ENCODE measurements around the gene C4orf50.

The C4orf50 gene

GRCh38 chr4:6018331-6018730 lies at the start of gene C4orf50:
Gene C4orf50, minus strand, starts transcription at chr4:6018431.
- Mint-ChIP-seq H3K9me3 (ENCODE audit: low read depth) (no peaks in the 10 kb centered on the region), H3K27me3 (peaks cover 1% of the 10 kb centered on the region), H3K4me1 (ENCODE audit: low read depth) (no peaks in the 10 kb centered on the region), H3K4me3 (no peak within 1 kb of the TSS), H3K27ac (no peak within 1 kb of the TSS), H3K36me3 (no peaks in the 10 kb centered on the region)

- H3K36me3 Mint-ChIP-seq, result no peaks in the 10 kb centered on the region
- H3K27ac Mint-ChIP-seq, result no peak overlapping the region
- no peaks in the 10 kb centered on the region for H3K4me1 Mint-ChIP-seq (ENCODE audit: low read depth)
- H3K4me3 Mint-ChIP-seq, result no peak overlapping the region
- H3K27me3 Mint-ChIP-seq, result peaks cover 3% of the 10 kb centered on the region
- no peaks in the 10 kb centered on the region for H3K9me3 Mint-ChIP-seq (ENCODE audit: low read depth)
Measured at GRCh38 chr4:6065934-6066590, 47.8 kb upstream of the C4orf50 start.

GRCh38 chr4:6065166-6065565 lies 46.9 kb upstream of the C4orf50 start:
- H3K36me3 Mint-ChIP-seq, result no peaks in the 10 kb centered on the region
- peaks cover 3% of the 10 kb centered on the region for H3K27me3 Mint-ChIP-seq
- peaks cover 3% of the 10 kb centered on the region for H3K9me3 Mint-ChIP-seq (ENCODE audit: low read depth)
- H3K4me3 Mint-ChIP-seq, result no peak overlapping the region
- H3K4me1 Mint-ChIP-seq (ENCODE audit: low read depth), result no peaks in the 10 kb centered on the region
- H3K27ac Mint-ChIP-seq, result no peak overlapping the region

- H3K4me1 Mint-ChIP-seq (ENCODE audit: low read depth), result no peaks in the 10 kb centered on the region
- peaks cover 4% of the 10 kb centered on the region for H3K9me3 Mint-ChIP-seq (ENCODE audit: low read depth)
- no peak overlapping the region for H3K4me3 Mint-ChIP-seq
- H3K36me3 Mint-ChIP-seq, result no peaks in the 10 kb centered on the region
- H3K27ac Mint-ChIP-seq, result no peak overlapping the region
- peaks cover 3% of the 10 kb centered on the region for H3K27me3 Mint-ChIP-seq
Measured at GRCh38 chr4:6064383-6064782, 46.2 kb upstream of the C4orf50 start.

- H3K27ac Mint-ChIP-seq, result no peak overlapping the region
- no peaks in the 10 kb centered on the region for H3K4me1 Mint-ChIP-seq (ENCODE audit: low read depth)
- peaks cover 3% of the 10 kb centered on the region for H3K27me3 Mint-ChIP-seq
- H3K9me3 Mint-ChIP-seq (ENCODE audit: low read depth), result peaks cover 4% of the 10 kb centered on the region
- H3K4me3 Mint-ChIP-seq, result no peak overlapping the region
- H3K36me3 Mint-ChIP-seq, result no peaks in the 10 kb centered on the region
Measured at GRCh38 chr4:6063684-6064083, 45.5 kb upstream of the C4orf50 start.

- peaks cover 3% of the 10 kb centered on the region for H3K27me3 Mint-ChIP-seq
- H3K4me3 Mint-ChIP-seq, result no peak overlapping the region
- H3K36me3 Mint-ChIP-seq, result peaks cover 3% of the 10 kb centered on the region
- no peaks in the 10 kb centered on the region for H3K4me1 Mint-ChIP-seq (ENCODE audit: low read depth)
- H3K27ac Mint-ChIP-seq, result no peak overlapping the region
- peaks cover 9% of the 10 kb centered on the region for H3K9me3 Mint-ChIP-seq (ENCODE audit: low read depth)
Measured at GRCh38 chr4:6062133-6062532, 43.9 kb upstream of the C4orf50 start.

- Mint-ChIP-seq H3K9me3 (ENCODE audit: low read depth) (peaks cover 9% of the 10 kb centered on the region), H3K27me3 (no peaks in the 10 kb centered on the region), H3K4me3 (no peak overlapping the region), H3K4me1 (ENCODE audit: low read depth) (no peaks in the 10 kb centered on the region), H3K36me3 (peaks cover 3% of the 10 kb centered on the region), H3K27ac (no peak overlapping the region)
Measured at GRCh38 chr4:6059375-6059805, 41.2 kb upstream of the C4orf50 start.

GRCh38 chr4:6058531-6059374 lies 40.5 kb upstream of the C4orf50 start:
- Mint-ChIP-seq H3K9me3 (ENCODE audit: low read depth) (peaks cover 9% of the 10 kb centered on the region), H3K27me3 (no peaks in the 10 kb centered on the region), H3K36me3 (peaks cover 3% of the 10 kb centered on the region), H3K27ac (no peak overlapping the region), H3K4me3 (no peak overlapping the region), H3K4me1 (ENCODE audit: low read depth) (no peaks in the 10 kb centered on the region)

- Mint-ChIP-seq H3K27ac (no peak overlapping the region), H3K36me3 (peaks cover 3% of the 10 kb centered on the region), H3K27me3 (no peaks in the 10 kb centered on the region), H3K4me3 (no peak overlapping the region), H3K4me1 (ENCODE audit: low read depth) (no peaks in the 10 kb centered on the region), H3K9me3 (ENCODE audit: low read depth) (peaks cover 9% of the 10 kb centered on the region)
Measured at GRCh38 chr4:6056976-6057766, 38.9 kb upstream of the C4orf50 start.

GRCh38 chr4:6055436-6055835 lies 37.2 kb upstream of the C4orf50 start:
- no peak overlapping the region for H3K27ac Mint-ChIP-seq
- H3K36me3 Mint-ChIP-seq, result peaks cover 3% of the 10 kb centered on the region
- no peaks in the 10 kb centered on the region for H3K4me1 Mint-ChIP-seq (ENCODE audit: low read depth)
- H3K4me3 Mint-ChIP-seq, result no peak overlapping the region
- H3K9me3 Mint-ChIP-seq (ENCODE audit: low read depth), result peaks cover 8% of the 10 kb centered on the region
- peaks cover 2% of the 10 kb centered on the region for H3K27me3 Mint-ChIP-seq

GRCh38 chr4:6055030-6055429 lies 36.8 kb upstream of the C4orf50 start:
- H3K4me3 Mint-ChIP-seq, result no peak overlapping the region
- H3K36me3 Mint-ChIP-seq, result peaks cover 3% of the 10 kb centered on the region
- peaks cover 5% of the 10 kb centered on the region for H3K9me3 Mint-ChIP-seq (ENCODE audit: low read depth)
- no peak overlapping the region for H3K27ac Mint-ChIP-seq
- H3K27me3 Mint-ChIP-seq, result peaks cover 3% of the 10 kb centered on the region
- no peaks in the 10 kb centered on the region for H3K4me1 Mint-ChIP-seq (ENCODE audit: low read depth)

GRCh38 chr4:6054162-6054922 lies 36.1 kb upstream of the C4orf50 start:
- H3K27ac Mint-ChIP-seq, result no peak overlapping the region
- H3K4me3 Mint-ChIP-seq, result no peak overlapping the region
- H3K4me1 Mint-ChIP-seq (ENCODE audit: low read depth), result no peaks in the 10 kb centered on the region
- peaks cover 3% of the 10 kb centered on the region for H3K36me3 Mint-ChIP-seq
- H3K27me3 Mint-ChIP-seq, result peaks cover 3% of the 10 kb centered on the region
- H3K9me3 Mint-ChIP-seq (ENCODE audit: low read depth), result peaks cover 5% of the 10 kb centered on the region

GRCh38 chr4:6052679-6053078 lies 34.4 kb upstream of the C4orf50 start:
- Mint-ChIP-seq H3K4me3 (no peak overlapping the region), H3K9me3 (ENCODE audit: low read depth) (no peaks in the 10 kb centered on the region), H3K4me1 (ENCODE audit: low read depth) (peaks cover 2% of the 10 kb centered on the region), H3K27me3 (peaks cover 3% of the 10 kb centered on the region), H3K36me3 (no peaks in the 10 kb centered on the region), H3K27ac (no peak overlapping the region)

GRCh38 chr4:6050551-6050950 lies 32.3 kb upstream of the C4orf50 start:
- Mint-ChIP-seq H3K36me3 (no peaks in the 10 kb centered on the region), H3K4me3 (no peak overlapping the region), H3K4me1 (ENCODE audit: low read depth) (peaks cover 2% of the 10 kb centered on the region), H3K27me3 (peaks cover 3% of the 10 kb centered on the region), H3K9me3 (ENCODE audit: low read depth) (no peaks in the 10 kb centered on the region), H3K27ac (no peak overlapping the region)
